Fibroblast of upper back skin (primary cell): Measurements from ENCODE around the gene TMEM217.

Source experiments
- DNase-seq: peaks from one replicate; pipeline ENCODE4 v3.0.0-alpha.2; 2013

Gene TMEM217

GRCh38 chr6:37279366-37280134 is 21.6 kb upstream of the TMEM217 start:
- peak; percentile 42 for DNase-seq

GRCh38 chr6:37277001-37277409 is 19.1 kb upstream of the TMEM217 start:
- DNase-seq: no peak

- no peak for DNase-seq
These were observed 17.4 kb upstream of the TMEM217 start for GRCh38 chr6:37275350-37275749.

- no peak for DNase-seq
These were observed 15.7 kb upstream of the TMEM217 start for GRCh38 chr6:37273690-37274089.

GRCh38 chr6:37272834-37273566 is 15.1 kb upstream of the TMEM217 start:
- DNase-seq: no peak

- no peak for DNase-seq
These were observed 11.2 kb upstream of the TMEM217 start for GRCh38 chr6:37269105-37269504.

GRCh38 chr6:37265860-37266259 is 7.9 kb upstream of the TMEM217 start:
- DNase-seq: no peak

GRCh38 chr6:37265001-37265400 is 7.1 kb upstream of the TMEM217 start:
- DNase-seq: no peak

GRCh38 chr6:37262446-37263026 is 4.6 kb upstream of the TMEM217 start:
- no peak for DNase-seq

GRCh38 chr6:37261198-37261597 is 3.3 kb upstream of the TMEM217 start:
- DNase-seq: no peak

GRCh38 chr6:37260444-37260843 is 2.5 kb upstream of the TMEM217 start:
- DNase-seq: no peak

- no peak for DNase-seq
These were observed 2.1 kb upstream of the TMEM217 start for GRCh38 chr6:37260040-37260439.

- DNase-seq: no peak
These were observed 1.2 kb upstream of the TMEM217 start for GRCh38 chr6:37259191-37259590.

GRCh38 chr6:37258405-37259105 is 611 bp upstream of the TMEM217 start:
- DNase-seq: no peak

- no peak for DNase-seq
These were observed 667 bp downstream of the TMEM217 start for GRCh38 chr6:37257320-37257633.

GRCh38 chr6:37256692-37257319 is 1.1 kb downstream of the TMEM217 start:
- DNase-seq: peak; percentile 28

- DNase-seq: no peak
These were observed 3.1 kb downstream of the TMEM217 start for GRCh38 chr6:37254881-37255280.

GRCh38 chr6:37253486-37254007 is 4.4 kb downstream of the TMEM217 start:
- DNase-seq: no peak

- DNase-seq: peak; percentile 23
These were observed 6.6 kb downstream of the TMEM217 start for GRCh38 chr6:37251211-37251780.

- DNase-seq: peak; percentile 100
These were observed 13.3 kb downstream of the TMEM217 start for GRCh38 chr6:37244430-37245310.

- no peak for DNase-seq
These were observed 14.1 kb downstream of the TMEM217 start for GRCh38 chr6:37243816-37244370.
